ENCODE measurements around the gene WAC. TPM values are rescaled to one million over a fixed set of nuclear protein-coding genes. Genes with fewer than 3 reads are reported as not detected.
"Not testable (repeated sequence)": the region's sequence is repeated elsewhere in the genome, so short reads cannot be mapped to it uniquely, and the experiment has no call there.

Gene WAC
- total RNA-seq, 2 donors from 2014 or later = 119 to 123 TPM

GRCh38 chr10:28566458-28567015 is 33.6 kb downstream of the WAC start:
- H3K4me1 Mint-ChIP-seq = peaks cover 34% of the 10 kb centered on the region
- ATAC-seq (replicated peaks) = no peak
- no peaks in the 10 kb centered on the region for H3K9me3 Mint-ChIP-seq
- H3K27ac Mint-ChIP-seq = peak overlapping the region; percentile 73
- no peaks in the 10 kb centered on the region for H3K27me3 Mint-ChIP-seq
- peaks cover 94% of the 10 kb centered on the region for H3K36me3 Mint-ChIP-seq (ENCODE audit: low read depth)
- peak overlapping the region; percentile 7 for H3K4me3 Mint-ChIP-seq

DNA sequence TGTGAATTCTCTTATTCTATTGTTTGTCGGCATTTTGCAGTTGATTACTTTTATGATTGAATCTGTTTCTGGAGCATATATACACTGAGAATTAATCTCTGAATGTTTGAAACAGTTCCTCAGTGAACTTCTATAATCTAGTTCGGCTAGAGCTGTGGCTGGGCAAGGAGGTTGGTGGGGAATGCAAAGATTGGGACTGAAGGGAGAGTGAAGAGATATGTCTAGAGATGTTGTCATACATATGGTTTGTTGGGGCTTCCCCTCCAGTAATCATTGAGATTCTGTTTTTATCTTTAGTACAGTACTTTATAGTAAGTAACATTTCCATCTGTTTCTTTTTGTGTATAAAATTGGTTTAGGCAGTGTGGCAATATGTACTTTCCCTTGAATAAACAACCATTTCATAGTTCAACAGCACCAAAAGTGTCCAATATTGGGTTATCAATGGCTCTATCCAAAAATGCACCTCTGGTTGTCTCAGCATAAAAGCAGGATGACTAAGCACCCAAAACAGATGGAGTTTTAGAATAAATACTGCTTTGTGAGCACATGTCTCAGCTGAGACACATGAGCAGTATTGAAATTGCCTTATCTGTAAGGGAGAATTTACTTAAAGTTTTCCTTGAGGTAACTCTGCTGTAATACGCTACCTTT is 36.7 kb downstream of the WAC start:
- peak; percentile 81 for ATAC-seq (replicated peaks)
- no peaks in the 10 kb centered on the region for H3K9me3 Mint-ChIP-seq
- no peaks in the 10 kb centered on the region for H3K27me3 Mint-ChIP-seq
- H3K4me3 Mint-ChIP-seq = peak overlapping the region; percentile 3
- H3K36me3 Mint-ChIP-seq (ENCODE audit: low read depth) = peaks cover 96% of the 10 kb centered on the region
- H3K27ac Mint-ChIP-seq = no peak overlapping the region
- H3K4me1 Mint-ChIP-seq = peaks cover 39% of the 10 kb centered on the region

DNA sequence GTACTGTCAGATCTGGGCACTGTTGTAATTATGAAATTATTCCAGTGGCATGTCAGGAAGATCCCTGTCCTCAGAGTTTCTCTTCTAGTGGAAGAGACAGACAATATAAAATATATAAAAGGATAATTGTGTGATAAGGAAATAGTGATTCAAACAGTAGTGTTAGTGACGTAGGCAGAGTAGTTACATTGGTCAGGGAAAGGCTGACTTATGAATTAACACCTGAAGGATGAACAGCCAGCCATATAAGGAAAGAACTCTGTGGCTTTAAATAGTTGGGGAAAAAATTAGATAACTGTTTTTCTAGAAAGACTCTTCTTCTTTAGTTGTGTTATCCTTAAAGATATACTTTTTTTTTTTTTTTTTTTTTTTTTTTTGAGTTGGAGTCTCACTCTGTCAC is 37.7 kb downstream of the WAC start:
- H3K27ac Mint-ChIP-seq = peak overlapping the region; percentile 65
- peaks cover 43% of the 10 kb centered on the region for H3K4me1 Mint-ChIP-seq
- no peak for ATAC-seq (replicated peaks)
- H3K27me3 Mint-ChIP-seq = no peaks in the 10 kb centered on the region
- H3K9me3 Mint-ChIP-seq = no peaks in the 10 kb centered on the region
- peak overlapping the region; percentile 15 for H3K4me3 Mint-ChIP-seq
- peaks cover 97% of the 10 kb centered on the region for H3K36me3 Mint-ChIP-seq (ENCODE audit: low read depth)

- no peak overlapping the region for H3K27ac Mint-ChIP-seq
- peaks cover 94% of the 10 kb centered on the region for H3K36me3 Mint-ChIP-seq (ENCODE audit: low read depth)
Measured at GRCh38 chr10:28571265-28571664, 38.3 kb downstream of the WAC start.

DNA sequence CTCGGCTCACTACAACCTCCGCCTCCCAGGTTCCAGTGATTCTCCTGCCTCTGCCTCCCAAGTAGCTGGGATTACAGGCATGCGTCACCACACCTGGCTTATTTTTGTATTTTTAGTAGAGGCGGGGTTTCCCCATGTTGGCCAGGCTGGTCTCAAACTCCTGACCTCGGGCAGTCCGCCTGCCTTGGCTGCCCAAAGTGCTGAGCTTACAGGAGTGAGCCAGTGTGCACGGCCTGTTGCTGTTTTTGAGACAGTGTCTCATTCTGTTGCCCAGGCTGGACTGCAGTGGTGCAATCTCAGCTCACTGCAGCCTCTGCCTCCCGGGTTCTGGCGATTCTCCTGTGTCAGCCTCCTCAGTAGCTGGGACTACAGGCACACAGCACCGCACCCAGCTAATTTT is 41.3 kb downstream of the WAC start:
- not testable (repeated sequence) for H3K27ac Mint-ChIP-seq; ATAC-seq (replicated peaks); H3K9me3 Mint-ChIP-seq; H3K4me3 Mint-ChIP-seq; H3K27me3 Mint-ChIP-seq
- Mint-ChIP-seq H3K4me1 (peaks cover 49% of the 10 kb centered on the region), H3K36me3 (ENCODE audit: low read depth) (peaks cover 87% of the 10 kb centered on the region)

More at GRCh38 chr10:28571265-28571664, 38.3 kb downstream of the WAC start:
- no peaks in the 10 kb centered on the region for H3K9me3 Mint-ChIP-seq
- no peaks in the 10 kb centered on the region for H3K27me3 Mint-ChIP-seq
- peaks cover 46% of the 10 kb centered on the region for H3K4me1 Mint-ChIP-seq
- no peak overlapping the region for H3K4me3 Mint-ChIP-seq
- ATAC-seq (replicated peaks) = no peak

DNA sequence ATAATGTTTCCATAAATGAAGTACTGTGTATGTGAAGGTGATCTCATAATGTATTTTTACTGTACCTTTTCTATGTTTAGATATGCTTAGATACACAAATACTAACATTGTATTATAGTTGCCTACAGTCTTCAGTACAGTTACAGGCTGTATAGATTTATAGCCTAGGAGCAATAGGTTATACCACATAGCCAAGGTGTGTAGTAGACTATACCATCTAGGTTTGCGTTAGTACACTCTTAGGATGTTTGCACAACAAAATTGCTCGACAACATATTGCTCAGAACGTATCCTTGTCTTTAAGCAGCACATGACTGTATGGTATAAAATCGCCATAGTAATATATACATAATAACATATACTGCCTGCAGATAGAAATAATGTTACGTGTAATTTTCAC is 42.9 kb downstream of the WAC start:
- peaks cover 54% of the 10 kb centered on the region for H3K4me1 Mint-ChIP-seq
- no peaks in the 10 kb centered on the region for H3K27me3 Mint-ChIP-seq
- no peaks in the 10 kb centered on the region for H3K9me3 Mint-ChIP-seq

DNA sequence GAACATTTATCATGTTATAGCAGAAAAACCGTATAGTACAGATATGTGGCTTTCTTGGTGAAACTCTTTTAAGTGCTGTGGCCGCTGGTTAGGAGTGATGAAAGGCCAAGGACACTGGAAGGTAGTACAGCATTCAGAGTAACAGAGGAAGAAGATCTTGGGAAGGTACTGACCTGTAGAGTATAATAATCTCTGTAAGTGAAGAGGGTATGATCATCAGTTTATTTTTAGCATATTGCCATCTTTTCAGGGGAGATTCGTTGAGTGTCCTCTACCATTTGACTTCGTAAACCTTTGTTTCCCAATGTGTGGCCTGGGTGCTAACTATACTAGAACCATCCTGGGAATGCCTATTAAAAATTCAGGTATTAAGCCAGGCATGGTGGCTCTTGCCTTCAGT is 44.6 kb downstream of the WAC start:
- H3K4me3 Mint-ChIP-seq = no peak overlapping the region
- ATAC-seq (replicated peaks) = no peak
- H3K27ac Mint-ChIP-seq = no peak overlapping the region
- H3K27me3 Mint-ChIP-seq = no peaks in the 10 kb centered on the region
- H3K9me3 Mint-ChIP-seq = no peaks in the 10 kb centered on the region
- peaks cover 88% of the 10 kb centered on the region for H3K36me3 Mint-ChIP-seq (ENCODE audit: low read depth)
- peaks cover 62% of the 10 kb centered on the region for H3K4me1 Mint-ChIP-seq

More for the DNA sequence above, 42.9 kb downstream of the WAC start:
- Mint-ChIP-seq H3K36me3 (ENCODE audit: low read depth) (peaks cover 87% of the 10 kb centered on the region), H3K27ac (no peak overlapping the region), H3K4me3 (no peak overlapping the region)
- no peak for ATAC-seq (replicated peaks)

GRCh38 chr10:28578454-28578853 is 45.5 kb downstream of the WAC start:
- Mint-ChIP-seq H3K27ac (no peak overlapping the region), H3K4me3 (no peak overlapping the region), H3K4me1 (peaks cover 56% of the 10 kb centered on the region), H3K27me3 (no peaks in the 10 kb centered on the region), H3K9me3 (no peaks in the 10 kb centered on the region), H3K36me3 (ENCODE audit: low read depth) (peaks cover 88% of the 10 kb centered on the region)
- no peak for ATAC-seq (replicated peaks)

DNA sequence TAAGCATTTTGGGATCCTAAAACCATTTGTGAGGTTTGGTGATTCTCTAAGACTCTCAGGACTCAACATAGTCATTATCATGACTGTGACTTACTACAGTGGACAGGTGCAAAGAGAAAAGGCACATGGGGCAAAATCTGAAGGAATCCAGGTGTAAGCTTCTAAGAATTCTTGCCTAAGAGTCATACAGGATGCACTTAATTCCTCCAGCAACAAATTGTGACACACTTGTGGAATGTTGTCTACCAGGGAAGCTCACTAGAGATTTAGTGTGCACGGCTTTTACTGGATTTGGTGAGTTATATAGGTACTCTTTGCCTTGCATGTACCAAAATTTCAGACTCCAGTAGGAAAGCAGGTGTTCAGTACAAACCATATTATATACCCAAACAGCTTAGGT is 47.9 kb downstream of the WAC start:
- Mint-ChIP-seq H3K27me3 (no peaks in the 10 kb centered on the region), H3K4me3 (no peak overlapping the region), H3K9me3 (no peaks in the 10 kb centered on the region), H3K4me1 (peaks cover 52% of the 10 kb centered on the region), H3K36me3 (ENCODE audit: low read depth) (peaks cover 87% of the 10 kb centered on the region), H3K27ac (no peak overlapping the region)
- no peak for ATAC-seq (replicated peaks)

- H3K9me3 Mint-ChIP-seq = no peaks in the 10 kb centered on the region
- H3K27me3 Mint-ChIP-seq = no peaks in the 10 kb centered on the region
- no peak for ATAC-seq (replicated peaks)
- H3K27ac Mint-ChIP-seq = peak overlapping the region; percentile 0
- H3K36me3 Mint-ChIP-seq (ENCODE audit: low read depth) = peaks cover 96% of the 10 kb centered on the region
- H3K4me3 Mint-ChIP-seq = peak overlapping the region; percentile 0
- peaks cover 54% of the 10 kb centered on the region for H3K4me1 Mint-ChIP-seq
Measured at GRCh38 chr10:28581916-28582315, 49.0 kb downstream of the WAC start.

DNA sequence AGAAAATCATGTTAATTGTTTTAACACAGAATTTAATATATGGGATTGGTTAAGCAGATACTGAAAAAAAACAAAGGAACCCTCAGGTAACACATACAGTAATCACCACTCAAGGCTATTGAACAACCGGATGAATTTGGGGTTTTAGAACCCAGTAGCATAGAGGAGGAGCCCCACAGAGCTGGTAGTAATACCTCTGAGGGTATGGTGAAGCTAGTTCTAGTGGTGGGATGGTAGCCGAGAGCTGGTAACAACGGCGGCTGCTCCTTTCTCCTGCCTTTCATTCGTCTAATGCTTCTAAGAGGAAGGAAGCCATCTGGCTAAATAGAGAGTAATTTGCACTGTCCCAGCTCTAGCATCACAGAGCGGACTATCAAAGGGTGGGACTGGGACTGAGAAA is 52.2 kb downstream of the WAC start:
- H3K9me3 Mint-ChIP-seq = no peaks in the 10 kb centered on the region
- peaks cover 97% of the 10 kb centered on the region for H3K36me3 Mint-ChIP-seq (ENCODE audit: low read depth)
- peaks cover 45% of the 10 kb centered on the region for H3K4me1 Mint-ChIP-seq
- H3K27ac Mint-ChIP-seq = peak overlapping the region; percentile 18
- no peak for ATAC-seq (replicated peaks)
- H3K27me3 Mint-ChIP-seq = no peaks in the 10 kb centered on the region
- no peak overlapping the region for H3K4me3 Mint-ChIP-seq

DNA sequence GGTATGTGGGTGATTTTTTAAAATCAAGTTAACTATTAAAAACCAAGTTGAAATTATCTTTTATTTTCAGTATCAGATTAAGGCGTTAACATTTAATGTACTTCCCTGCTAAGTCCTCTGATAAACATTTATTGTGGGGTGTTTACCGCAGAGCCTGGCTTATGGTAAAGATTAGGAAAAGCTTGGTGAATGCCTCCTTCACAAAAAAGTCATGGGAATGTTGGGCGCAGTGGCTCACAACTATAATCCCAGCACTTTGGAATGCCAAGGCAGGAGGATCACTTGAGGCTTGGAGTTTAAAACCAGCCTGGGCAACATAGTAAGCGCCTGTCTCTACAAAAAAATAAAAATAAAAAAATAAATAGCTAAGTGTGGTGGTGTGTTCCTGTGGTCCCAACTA is 53.3 kb downstream of the WAC start:
- ATAC-seq (replicated peaks) = no peak
- Mint-ChIP-seq H3K4me1 (peaks cover 38% of the 10 kb centered on the region), H3K36me3 (ENCODE audit: low read depth) (peaks cover 97% of the 10 kb centered on the region), H3K27me3 (no peaks in the 10 kb centered on the region), H3K27ac (no peak overlapping the region), H3K9me3 (no peaks in the 10 kb centered on the region), H3K4me3 (no peak overlapping the region)

DNA sequence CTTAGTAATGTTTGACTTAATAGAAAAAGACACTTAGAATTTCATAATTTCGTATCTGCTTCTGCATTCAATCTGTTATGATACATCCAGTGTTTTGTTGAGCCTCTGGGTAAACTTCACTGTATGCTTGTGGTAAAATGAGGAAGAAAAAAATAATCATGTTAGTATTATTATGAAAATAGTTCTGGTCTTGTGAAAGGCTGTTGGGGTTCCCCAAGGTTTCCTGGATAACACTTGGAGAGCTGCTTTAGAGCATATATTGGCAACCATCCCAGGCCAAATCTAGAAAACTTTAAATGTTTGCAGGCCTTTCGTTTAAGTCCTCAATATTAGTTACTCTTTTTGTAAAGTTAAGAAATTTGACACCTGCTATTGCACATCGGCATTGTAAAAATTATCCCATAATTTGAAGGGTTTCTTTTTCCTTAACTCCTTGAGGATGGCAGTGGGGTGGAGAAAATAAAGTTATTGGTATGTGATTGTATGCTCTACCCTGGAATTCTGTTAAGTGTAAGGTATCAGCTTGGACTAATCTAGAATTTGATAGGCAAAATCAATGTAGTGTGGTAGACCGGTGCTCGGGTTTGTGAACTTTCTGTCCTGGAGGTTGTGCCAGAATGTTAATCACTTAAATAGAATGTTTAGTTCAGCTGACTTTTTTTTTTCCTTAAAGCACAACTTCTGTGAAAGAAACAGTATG is 54.5 kb downstream of the WAC start:
- Mint-ChIP-seq H3K36me3 (ENCODE audit: low read depth) (peaks cover 97% of the 10 kb centered on the region), H3K9me3 (no peaks in the 10 kb centered on the region), H3K27me3 (no peaks in the 10 kb centered on the region), H3K4me3 (no peak overlapping the region), H3K4me1 (peaks cover 28% of the 10 kb centered on the region), H3K27ac (peak overlapping the region; percentile 20)
- no peak for ATAC-seq (replicated peaks)

- Mint-ChIP-seq H3K4me3 (no peak overlapping the region), H3K36me3 (ENCODE audit: low read depth) (peaks cover 97% of the 10 kb centered on the region), H3K27ac (no peak overlapping the region), H3K27me3 (no peaks in the 10 kb centered on the region), H3K4me1 (peaks cover 30% of the 10 kb centered on the region), H3K9me3 (no peaks in the 10 kb centered on the region)
- ATAC-seq (replicated peaks) = no peak
Measured at GRCh38 chr10:28587970-28588290, 55.0 kb downstream of the WAC start.

- no peaks in the 10 kb centered on the region for H3K27me3 Mint-ChIP-seq
- ATAC-seq (replicated peaks) = peak; percentile 78
- H3K4me1 Mint-ChIP-seq = peaks cover 26% of the 10 kb centered on the region
- H3K27ac Mint-ChIP-seq = peak overlapping the region; percentile 92
- no peaks in the 10 kb centered on the region for H3K9me3 Mint-ChIP-seq
- H3K4me3 Mint-ChIP-seq = peak overlapping the region; percentile 70
- H3K36me3 Mint-ChIP-seq (ENCODE audit: low read depth) = peaks cover 98% of the 10 kb centered on the region
Measured at GRCh38 chr10:28592953-28593352, 60.0 kb downstream of the WAC start.
